GM19328 (cell line): ENCODE measurements around the gene GAB4.
"Not testable (repeated sequence)": the region's sequence is repeated elsewhere in the genome, so short reads cannot be mapped to it uniquely, and the experiment has no call there.

Experiments
- ATAC-seq: cut with Tn5 transposase; IDR thresholded peaks from one replicate; pipeline ENCODE4 v1.9.1; 2021; ENCODE audit warnings: mild to moderate bottlenecking, moderate library complexity; ENCODE audit not compliant: unreplicated experiment

Gene GAB4

DNA sequence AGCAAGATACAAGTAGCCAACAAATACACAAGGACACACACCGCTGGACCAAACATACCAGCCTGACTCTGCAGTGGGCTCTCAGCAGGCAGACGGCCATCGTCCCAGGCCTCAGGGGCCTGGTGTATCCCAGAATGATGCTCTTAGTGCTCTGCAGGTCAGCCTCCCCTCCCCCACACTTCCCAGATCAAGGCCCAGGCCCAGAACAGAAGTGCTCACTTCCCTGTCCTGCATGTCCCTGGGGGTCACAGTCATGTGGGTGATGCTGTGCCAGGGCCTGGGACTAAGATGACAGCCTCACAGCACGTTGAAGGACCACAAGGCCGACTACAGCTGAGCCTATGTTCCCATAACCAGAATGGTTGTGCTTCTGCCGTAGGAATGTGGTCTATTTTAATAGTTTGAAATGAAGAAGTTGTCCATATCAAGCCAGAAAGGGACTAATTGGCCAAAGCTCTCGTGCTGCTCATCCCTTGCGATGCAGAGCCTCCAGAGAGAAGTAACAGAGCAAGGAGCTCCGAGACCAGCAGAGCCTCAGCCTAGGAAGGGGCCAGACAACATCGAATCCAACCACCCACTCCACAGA, 48.6 kb downstream of the GAB4 start:
- ATAC-seq: no peak

GRCh38 chr22:16958475-16958874, 49.5 kb downstream of the GAB4 start:
- ATAC-seq: no peak

GRCh38 chr22:16957781-16958180, 50.2 kb downstream of the GAB4 start:
- ATAC-seq: no peak

DNA sequence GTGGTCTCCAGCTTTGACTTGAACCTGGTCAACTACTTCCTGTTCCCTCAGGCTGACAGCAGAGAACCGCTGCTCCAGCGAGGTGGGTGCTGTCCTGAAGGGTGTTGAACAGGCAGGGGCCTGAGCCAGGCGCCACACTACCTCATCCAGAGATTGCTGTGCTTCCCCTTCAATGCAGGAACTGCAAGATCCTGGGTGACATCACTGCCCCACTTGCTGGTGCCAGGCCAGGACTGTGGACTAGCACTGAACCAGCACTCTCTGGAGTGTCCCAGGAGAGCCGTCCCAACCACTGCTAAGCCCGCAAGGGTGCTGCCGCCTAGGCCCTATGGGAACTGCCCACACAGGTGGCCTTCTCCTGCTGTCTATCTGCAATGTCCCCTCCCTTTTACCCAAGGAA, 51.7 kb downstream of the GAB4 start:
- no peak for ATAC-seq

DNA sequence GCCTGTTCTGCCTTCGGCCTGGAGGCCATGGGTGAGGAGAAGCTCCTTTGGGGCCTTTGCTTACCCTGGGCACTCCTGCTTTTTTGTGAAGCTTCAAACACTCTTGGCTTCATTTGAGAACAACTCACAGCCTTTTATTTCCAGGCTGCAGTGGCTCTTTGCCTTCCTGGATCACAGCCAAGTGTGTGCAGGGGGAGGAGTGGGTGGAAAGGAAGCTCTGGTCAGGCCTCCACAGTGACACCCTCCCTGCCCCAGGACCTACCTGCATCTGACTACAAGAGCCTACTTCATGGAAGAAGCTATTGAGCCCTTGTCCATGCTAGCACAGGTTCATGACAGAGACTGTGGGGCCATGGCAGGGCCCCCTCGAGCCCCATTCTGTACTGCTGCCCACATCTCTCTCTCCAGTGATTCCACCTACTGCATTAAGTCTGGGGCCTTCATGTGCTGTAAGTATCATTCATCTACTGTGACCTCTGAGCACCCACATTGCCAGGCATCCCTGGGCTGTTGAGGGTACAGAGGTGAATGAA, 52.3 kb downstream of the GAB4 start:
- no peak for ATAC-seq

DNA sequence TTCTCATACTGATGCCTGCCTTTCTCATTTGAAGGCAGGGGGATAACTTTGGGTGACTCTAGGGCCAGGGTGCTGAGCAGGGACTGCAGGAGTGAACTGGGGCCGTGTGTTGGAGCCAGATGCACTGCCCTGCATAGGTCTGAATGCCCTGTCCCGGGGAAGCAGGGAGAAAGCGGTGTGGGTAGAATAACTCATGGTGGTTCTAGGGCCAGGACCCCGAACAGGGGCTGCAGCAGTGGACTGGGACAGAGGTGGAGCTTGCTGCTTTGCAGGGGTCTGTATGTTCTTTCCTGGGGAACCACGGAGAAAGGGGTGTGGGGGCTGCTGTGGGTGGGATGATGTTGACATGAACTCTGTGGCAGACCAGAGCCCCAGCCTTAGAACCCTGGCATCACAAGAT, 52.9 kb downstream of the GAB4 start:
- ATAC-seq: no peak

GRCh38 chr22:16954060-16954403, 54.0 kb downstream of the GAB4 start:
- no peak for ATAC-seq

- no peak for ATAC-seq
These were observed 54.6 kb downstream of the GAB4 start for GRCh38 chr22:16953206-16954059.

DNA sequence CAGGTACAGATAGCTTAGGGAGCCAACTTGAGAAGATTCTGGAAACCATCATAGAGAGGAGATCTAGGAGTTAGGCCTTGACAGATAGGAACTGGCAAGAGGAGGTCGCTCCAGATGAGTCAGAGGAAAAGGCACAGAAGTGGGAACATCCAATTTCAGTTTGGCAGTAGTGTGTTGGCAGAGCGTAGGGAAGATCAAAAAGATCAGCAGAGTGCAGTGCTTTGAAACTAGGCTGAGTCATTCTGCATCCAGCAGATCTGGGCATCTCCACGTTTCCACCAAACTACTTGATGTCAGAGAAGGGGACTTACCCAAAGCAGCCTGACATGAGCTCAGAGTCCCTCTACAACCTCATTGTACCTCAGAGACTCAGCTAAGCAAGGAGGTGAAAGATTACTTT, 58.5 kb downstream of the GAB4 start:
- no peak for ATAC-seq

GRCh38 chr22:16937811-16938210, 70.2 kb downstream of the GAB4 start:
- no peak for ATAC-seq

GRCh38 chr22:16937209-16937608, 70.8 kb downstream of the GAB4 start:
- ATAC-seq: not testable (repeated sequence)

DNA sequence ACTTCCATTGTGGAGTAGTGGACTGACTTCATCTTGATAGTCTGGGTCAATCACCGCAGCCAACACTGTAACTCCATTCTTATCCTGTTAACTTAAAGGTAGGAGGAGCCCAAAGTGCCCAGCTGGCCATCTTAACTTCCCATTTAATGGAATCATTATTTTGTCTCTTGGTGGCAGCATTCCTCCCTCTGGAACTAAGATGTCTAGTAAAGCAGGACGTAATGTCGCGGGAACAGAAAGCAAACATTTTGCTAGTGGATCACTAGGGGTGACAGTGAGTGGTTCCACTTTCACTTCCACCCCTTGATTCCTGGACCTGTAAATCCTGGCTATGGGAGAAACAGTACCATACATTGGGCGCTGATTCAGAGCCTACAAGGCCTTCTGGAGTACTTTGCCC, 71.4 kb downstream of the GAB4 start:
- no peak for ATAC-seq

- ATAC-seq: no peak
These were observed 72.8 kb downstream of the GAB4 start for GRCh38 chr22:16935209-16935608.

GRCh38 chr22:16933291-16934282, 74.4 kb downstream of the GAB4 start:
- ATAC-seq: no peak

GRCh38 chr22:16932577-16932976, 75.4 kb downstream of the GAB4 start:
- no peak for ATAC-seq

DNA sequence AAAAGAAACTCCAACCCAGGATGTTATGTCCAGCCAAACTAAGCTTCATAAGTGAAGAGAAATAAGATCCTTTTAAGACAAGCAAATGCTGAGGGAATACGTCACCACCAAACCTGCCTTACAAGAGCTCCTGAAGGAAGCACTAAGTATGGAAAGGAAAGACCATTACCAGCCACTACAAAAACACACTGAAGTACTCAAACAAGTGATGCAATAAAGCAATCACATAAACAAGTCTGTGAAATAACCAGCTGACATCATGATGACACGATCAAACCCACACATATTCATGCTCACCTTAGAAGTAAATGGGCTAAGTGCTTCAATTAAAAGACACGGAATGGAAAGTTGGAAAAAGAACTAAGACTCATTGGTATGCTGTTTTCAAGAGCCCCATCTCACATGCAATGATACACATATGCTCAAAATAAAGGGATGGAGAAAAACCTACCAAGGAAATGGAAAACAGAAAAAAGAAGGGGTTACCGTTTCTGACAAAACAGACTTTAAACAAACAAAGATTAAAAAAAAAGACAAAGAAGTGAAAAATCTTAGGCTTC, 82.5 kb downstream of the GAB4 start:
- ATAC-seq: no peak

DNA sequence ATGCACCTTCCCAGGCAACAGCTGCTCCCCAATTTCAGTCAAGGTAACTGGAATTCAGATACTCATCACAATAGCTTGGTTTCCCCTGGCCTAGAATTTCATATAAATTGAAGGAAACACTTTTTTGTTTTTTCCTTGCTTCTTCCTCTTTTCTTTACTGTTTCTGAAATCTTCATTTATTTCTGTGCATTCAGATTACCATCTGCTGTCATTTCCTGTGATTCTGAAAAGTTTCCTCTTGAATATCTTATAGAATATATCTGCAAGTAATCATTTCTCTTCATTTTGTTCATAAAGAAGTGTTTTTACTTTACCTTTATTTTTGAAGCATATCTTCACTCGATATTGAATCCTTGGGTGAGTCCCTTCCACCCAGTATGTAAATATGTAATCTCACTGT, 85.3 kb downstream of the GAB4 start:
- no peak for ATAC-seq

- ATAC-seq: no peak
These were observed 85.9 kb downstream of the GAB4 start for GRCh38 chr22:16922076-16922475.

- no peak for ATAC-seq
These were observed 90.6 kb downstream of the GAB4 start for GRCh38 chr22:16917144-16918003.

DNA sequence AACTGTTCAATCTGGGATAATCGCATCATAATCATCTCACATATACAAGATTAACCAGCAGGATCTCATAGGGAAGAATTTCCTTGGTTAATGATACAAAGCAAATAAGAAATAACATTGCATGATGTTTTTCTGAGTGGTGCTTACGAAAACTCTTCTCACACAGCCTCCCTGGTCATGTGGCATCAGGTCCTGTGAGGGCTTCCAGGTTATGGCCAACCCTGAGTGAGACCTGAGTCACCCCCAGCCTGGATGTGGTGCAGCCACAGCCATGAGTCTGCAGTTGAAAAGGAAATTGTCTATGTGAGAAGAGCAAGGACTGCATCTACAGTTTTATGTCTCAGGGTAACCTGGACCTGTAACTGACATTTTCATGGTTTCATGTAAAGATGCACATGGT, 92.3 kb downstream of the GAB4 start:
- no peak for ATAC-seq
